ENCODE results near the gene UNC80.
"Not testable (repeated sequence)": the region's sequence is repeated elsewhere in the genome, so short reads cannot be mapped to it uniquely, and the experiment has no call there.

The UNC80 gene, protein sequence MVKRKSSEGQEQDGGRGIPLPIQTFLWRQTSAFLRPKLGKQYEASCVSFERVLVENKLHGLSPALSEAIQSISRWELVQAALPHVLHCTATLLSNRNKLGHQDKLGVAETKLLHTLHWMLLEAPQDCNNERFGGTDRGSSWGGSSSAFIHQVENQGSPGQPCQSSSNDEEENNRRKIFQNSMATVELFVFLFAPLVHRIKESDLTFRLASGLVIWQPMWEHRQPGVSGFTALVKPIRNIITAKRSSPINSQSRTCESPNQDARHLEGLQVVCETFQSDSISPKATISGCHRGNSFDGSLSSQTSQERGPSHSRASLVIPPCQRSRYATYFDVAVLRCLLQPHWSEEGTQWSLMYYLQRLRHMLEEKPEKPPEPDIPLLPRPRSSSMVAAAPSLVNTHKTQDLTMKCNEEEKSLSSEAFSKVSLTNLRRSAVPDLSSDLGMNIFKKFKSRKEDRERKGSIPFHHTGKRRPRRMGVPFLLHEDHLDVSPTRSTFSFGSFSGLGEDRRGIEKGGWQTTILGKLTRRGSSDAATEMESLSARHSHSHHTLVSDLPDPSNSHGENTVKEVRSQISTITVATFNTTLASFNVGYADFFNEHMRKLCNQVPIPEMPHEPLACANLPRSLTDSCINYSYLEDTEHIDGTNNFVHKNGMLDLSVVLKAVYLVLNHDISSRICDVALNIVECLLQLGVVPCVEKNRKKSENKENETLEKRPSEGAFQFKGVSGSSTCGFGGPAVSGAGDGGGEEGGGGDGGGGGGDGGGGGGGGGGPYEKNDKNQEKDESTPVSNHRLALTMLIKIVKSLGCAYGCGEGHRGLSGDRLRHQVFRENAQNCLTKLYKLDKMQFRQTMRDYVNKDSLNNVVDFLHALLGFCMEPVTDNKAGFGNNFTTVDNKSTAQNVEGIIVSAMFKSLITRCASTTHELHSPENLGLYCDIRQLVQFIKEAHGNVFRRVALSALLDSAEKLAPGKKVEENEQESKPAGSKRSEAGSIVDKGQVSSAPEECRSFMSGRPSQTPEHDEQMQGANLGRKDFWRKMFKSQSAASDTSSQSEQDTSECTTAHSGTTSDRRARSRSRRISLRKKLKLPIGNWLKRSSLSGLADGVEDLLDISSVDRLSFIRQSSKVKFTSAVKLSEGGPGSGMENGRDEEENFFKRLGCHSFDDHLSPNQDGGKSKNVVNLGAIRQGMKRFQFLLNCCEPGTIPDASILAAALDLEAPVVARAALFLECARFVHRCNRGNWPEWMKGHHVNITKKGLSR (N-terminal part only)

DNA sequence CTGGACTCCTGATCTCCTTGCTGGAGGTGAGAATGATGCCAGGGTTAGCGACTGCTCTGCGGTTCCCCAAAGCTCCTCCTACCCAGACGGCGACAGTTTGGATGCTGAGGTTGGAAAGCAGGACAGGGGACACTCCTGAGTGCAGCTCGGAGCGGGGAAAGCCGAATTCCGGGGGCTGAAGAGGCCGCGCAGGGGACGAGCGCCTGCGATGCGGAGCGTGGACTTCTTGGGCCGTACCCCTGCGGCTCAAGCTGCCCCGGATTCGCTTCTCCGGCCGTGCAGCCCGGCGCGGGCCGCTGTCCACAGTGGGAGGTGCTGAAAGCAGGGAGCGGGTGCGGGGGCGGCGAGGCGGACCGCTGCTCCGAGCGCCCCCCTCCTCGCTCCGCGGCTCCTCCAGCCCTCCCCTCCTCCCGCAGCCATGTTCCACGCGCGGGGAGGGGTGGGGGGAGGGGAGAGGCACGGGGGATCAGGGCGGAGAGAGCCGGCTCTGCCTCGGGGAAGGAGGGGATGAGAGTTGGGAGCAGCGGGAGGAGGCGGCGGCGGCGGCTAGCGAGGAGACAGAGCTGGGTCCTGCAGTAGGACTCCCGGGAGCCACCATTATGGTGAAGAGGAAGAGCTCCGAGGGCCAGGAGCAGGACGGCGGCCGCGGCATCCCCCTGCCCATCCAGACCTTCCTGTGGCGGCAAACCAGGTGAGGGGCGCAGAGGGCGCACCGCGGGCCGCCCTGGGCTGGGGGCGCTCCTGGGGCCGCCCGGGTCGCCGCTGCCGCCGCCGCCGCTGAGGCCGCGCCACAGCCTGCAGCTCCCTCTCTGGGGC lies at the start of gene UNC80:
TSS of gene UNC80 (plus strand) at position 359 of the 816 bp plus-strand sequence. CDS start at position 600, 241 bp downstream.
- no peak for DNase-seq

DNA sequence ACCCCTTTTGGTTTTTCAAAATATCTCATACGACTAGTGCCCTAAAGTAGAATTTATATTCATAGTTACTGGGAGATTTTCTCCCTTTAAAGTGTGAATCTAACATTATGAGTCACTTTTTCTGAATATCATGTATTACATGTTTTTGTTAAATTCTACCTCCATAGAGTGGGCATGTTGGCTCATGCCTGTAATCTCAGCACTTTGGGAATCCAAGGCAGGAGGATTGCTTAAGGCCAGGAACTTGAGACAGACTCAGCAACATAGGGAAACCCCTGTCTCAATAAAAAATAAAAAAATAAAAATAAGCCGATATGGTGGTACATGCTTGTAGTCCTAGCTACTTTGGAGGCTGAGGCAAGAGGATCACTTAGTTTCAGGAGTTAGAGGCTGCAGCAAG lies 45.3 kb upstream of the UNC80 start:
- no peak for DNase-seq

DNA sequence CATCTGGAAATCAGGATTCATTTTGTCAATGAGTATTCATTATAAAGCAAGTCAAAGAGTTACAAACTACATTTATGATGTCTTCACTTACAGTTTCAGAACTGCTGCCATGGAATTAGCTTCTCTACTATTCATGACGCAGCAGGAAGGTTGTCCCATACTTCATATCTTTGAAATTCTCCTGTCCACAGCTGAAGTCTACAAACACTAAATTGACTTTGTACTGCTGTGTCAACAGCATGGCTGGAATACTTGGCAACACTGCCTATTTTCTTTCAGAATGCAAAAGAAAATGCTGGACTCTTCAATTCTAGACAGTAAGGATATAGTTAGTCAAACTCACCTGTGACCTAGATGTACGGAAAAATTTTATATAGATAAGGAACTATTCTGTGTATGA lies 44.6 kb upstream of the UNC80 start:
- no peak for DNase-seq

DNA sequence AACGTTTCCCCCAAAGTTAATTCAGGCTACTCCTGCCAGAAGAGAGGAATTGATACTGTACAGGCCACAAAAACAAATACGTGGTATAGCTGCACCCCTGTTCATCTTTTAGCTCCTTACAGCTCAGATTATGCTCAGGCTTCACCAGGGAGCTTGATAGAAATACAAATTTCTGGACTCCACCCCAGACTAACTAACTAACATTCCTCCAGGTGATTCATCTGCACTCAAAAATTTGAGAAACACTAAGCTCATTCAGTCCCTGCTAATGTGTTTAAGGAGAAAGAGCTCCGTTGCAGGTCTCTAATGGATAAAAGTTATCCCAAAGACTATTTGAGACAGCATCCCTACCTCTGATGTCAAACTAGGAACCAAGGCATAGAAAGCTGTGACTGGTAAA lies 36.8 kb upstream of the UNC80 start:
- DNase-seq: no peak

DNA sequence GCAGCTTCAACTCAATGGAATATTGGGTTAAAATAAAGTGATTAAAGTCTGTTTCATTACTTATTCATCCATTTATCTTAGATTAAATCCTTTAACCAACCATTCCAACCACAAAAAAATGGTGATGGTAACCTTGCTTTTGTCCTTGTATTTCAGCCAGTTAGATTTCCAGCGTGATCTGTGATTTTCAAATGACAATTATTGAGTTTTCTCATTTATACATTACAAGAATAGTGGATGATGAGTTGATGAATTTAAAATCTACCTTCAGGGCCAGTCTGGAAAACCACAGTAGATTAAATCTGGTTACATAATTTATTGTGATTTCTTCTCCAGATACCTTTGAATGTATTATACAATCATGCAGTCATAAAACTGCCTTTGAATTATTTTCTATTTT lies 29.7 kb upstream of the UNC80 start:
- DNase-seq: no peak

DNA sequence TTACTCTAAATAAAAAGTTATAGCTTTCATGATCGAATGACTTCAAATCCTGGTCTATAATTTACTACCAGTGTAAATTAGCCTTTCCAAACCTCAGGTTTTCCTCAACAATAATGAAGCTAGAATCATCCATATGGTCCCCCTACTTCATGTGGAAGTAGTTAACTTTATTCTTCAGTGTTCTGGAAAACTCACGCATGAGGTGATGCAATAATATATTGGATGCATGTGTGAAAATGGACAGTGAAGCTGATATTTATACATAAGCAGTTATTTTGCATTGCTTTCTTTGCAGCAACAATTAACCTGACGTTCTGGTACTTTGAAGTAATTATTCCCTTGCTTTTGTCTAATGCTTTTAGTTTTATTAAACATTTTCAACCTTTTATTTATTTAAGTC lies 18.6 kb upstream of the UNC80 start:
- DNase-seq: no peak

DNA sequence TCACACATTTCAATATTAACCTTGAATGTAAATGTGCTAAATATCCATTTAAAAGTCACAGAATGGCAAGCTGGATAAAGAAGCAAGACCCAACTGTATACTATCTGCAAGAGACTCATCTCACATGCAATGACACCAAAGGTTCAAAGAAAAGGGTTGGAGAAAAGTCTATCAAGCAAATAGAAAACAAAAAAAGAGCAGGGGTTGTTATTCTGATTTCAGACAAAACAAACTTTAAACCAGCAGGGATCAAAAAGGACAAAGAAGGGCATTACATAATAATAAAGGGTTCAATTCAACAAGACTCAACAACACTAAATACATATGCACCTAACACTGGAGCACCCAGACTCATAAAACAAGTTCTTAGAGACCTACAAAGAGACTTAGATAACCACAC lies 14.5 kb upstream of the UNC80 start:
- DNase-seq: no peak

DNA sequence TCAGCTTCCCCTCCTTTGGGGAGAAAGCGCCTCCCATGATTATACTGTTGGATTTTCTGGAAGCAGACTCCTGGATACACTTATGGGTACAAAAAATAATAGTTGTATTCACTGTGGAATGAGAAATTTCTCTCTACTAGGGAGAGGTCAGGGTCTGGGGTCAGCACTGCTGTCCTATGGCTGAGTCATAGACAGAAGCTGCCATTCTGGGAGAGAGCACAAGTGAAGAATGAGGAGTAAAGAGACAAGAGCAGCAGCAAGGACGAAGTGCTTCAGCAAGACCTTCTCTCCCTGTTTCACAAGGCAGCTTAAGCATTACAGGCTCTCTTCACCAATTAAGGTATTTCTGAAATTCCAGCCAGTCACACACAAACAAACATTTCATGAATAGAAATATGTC lies 10.1 kb upstream of the UNC80 start:
- no peak for DNase-seq

DNA sequence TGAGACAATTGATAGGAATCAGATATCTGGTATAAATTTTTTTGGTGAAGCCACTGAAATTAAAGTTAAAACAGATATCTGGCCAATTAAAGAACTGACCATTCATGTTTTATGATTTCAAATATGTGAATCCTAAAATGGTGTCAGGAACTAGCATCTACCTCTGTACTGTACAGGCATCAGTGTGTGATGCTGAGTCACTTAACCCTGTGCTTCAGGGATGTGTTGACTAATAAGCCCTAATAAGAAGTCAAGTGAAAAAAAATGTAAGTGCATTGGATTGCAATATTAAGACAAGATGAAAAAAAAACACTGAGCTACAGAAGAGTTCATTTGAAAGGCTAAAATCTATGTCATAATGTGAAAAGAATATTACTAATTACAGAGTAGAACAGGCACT lies 9.1 kb upstream of the UNC80 start:
- no peak for DNase-seq

DNA sequence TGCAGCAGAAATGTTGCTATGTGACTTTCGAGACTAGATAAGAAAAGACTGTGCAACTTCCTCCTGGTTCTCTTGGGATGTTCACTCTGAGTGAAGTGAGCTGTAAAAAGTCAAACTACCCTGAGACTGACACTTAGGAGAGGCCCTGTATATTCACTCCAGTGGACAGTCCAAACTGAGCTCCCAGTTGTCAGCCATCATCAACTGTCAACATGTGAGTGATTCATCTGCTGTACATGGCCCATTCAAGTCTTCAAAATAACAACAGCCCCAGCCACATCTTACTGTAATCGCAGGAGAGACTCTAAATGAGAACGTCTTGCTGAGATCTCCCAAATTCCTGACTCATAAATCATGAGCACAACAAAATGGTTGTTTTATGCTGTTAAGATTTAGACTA lies 8.5 kb upstream of the UNC80 start:
- DNase-seq: no peak

DNA sequence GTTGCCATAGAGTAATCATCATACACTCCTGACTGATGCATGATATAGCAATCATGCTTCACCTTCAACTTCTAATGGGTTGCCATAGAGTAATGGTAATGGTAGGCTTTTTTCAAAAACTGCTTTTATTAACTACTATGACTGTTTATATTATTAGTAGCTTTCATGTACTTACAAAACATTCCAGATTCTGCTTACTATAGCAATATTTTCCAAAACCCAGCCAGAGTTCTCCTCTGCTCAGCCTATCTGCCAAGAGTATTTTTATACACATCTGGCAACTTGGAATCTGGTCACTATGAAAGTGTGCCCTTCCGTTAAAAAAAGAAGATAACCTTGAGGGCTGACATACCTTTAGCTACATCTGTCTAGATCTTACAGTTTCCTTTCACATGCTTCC lies 5.0 kb upstream of the UNC80 start:
- DNase-seq: no peak

DNA sequence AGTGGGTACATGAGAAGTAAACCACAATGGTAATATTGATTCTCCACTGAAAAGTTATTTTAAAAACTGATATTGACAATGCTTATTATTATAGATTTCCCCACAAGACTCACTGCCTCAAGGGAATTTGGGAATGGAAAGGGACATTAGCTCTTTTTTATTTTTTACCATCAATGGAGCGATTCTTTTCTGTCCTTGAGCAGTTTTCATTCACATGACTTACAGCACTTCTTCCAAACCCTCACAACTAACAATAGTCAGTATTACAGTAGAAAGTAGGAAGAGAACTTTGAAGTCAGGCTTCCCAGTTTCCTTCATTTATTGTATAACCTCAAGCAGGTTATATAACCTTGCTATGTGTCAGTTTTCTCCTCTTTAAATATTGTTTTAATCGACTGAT lies 4.3 kb upstream of the UNC80 start:
- DNase-seq: no peak

DNA sequence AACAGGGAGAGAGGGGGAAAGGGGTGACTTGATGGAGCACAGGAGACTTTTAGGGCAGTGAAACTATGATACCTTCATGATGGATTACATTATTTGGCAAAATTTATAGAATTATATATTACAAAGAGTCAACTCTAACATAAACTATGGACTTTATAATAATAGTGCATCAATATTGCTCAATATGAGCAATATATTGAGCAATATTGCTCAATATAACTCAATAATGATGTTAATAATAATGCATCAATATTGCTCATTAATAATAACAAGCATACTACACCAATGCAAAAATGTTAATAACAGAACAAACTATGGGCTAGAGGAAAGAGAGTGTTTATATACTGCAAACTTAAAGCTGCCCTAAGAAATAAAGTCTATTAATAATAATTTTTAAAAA lies 3.1 kb upstream of the UNC80 start:
- DNase-seq: no peak

DNA sequence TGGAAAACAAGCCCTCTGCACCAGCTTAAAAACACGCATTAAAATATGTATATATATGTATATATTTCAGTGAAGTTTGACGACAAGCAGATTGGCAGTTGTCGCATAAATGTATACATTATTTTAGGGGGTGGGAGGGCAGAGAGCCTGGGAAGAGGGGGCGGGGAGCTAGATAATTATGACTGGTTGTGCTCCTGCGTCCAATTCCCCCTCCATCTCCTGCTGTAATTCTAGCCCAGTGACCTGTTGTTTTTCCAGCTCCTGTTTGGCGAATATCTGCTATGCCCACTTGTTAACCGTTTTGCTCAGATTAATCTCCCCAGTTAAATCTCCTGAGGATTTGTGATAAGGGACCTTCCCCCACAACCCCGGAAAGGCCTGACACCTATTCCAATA lies 656 bp downstream of the UNC80 start:
- no peak for DNase-seq

DNA sequence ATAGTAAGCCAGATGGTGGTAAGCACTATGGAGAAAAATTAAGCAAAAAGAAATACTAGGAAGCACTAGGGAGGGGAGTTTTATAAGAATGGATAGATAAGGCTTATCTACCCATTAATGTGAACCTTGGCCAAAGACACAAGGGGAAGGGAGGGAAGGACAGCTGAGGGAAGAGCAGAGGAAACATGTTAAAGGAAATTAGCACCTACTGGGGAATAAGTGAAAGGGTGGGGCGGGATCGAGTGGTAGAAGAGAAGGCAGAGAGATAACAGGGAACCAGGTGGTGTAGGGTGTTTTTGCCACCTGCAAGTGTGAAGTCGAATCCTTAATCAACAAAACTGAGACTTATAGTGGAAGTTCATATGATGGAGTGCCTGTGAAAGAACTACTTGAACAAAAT lies 1.7 kb downstream of the UNC80 start:
- DNase-seq: no peak

DNA sequence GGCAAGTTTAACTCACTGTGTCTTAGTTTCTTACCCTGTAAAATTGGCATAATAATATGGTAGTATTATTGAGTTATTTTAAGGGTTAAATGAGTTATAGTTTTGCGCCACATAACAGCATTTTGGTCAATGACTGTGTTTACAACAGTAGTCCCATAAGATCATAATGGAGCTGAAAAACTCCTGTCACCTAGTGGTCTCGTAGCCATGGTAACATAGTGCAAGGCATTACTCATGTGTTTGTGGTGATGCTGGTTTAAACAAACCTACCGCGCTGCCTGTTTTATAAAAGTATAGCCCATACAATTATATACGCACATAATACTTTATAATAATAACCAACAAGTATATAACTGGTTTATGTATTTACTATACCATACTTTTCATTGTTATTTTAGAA lies 15.8 kb downstream of the UNC80 start:
- no peak for DNase-seq

DNA sequence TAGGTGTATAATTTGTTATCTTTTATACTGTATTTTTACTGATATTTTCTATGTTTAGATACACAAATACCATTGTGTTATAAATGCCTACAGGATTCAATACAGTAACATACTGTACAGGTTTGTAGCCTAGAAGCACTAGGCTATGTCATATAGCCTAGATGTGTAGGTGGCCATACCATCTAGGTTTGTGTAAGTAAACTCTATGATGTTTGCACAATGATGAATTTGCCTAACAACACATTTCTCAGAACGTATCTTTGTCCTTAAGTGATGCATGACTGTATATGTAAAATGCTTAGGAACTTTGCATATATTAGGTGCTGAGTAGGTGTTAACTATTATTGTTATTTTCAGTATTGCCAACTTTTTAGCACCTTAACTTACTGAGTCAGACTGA lies 17.3 kb downstream of the UNC80 start:
- DNase-seq: no peak

DNA sequence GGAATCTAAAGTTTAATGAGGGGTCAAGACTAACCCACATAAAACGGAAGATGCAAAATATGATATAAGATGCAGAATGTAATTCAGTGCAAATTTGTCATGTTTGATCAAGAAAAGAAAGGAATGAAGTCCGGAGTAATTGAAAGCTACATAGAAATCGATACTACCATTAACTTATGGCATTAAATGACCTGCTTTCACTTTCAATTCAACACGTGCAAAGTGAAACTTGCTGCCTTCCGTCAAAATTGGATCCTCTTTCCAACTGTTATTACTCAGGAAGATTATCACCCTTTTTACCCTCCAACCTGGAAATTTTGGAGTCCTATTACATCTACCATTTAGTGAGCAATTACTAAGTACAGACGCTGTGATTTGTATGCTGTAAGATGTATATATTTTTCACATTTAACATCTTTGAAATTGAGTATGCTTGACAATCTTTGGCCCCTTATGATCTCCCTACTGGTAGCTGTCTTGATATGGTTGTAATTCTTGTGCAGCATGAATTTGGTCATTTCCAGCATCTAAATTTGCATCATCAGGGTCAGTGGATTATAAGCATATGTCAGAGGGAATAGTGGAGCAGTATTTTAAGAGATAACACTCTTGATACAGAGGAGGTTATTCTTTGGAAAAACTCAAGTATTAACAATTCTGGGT lies 18.6 kb downstream of the UNC80 start:
- peak; percentile 31 to 39 for DNase-seq

DNA sequence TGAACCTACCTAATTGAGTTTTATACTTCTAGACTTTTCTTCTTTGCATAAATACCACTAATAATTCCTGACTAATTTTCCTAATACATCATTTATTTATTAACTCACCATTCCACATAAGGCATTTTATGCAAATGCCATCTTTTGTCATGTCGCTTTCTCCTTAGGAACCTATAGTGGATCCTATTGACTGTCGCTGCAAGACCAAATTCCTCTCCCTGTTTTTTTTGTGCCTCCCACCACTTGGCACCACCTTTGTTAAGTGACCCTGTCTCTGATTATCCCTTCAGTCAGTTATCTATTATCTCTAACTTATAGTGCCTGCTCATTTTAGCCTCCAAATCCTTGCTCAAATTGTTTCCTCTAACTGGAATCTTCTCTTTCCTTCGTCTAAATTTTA lies 19.5 kb downstream of the UNC80 start:
- DNase-seq: no peak

DNA sequence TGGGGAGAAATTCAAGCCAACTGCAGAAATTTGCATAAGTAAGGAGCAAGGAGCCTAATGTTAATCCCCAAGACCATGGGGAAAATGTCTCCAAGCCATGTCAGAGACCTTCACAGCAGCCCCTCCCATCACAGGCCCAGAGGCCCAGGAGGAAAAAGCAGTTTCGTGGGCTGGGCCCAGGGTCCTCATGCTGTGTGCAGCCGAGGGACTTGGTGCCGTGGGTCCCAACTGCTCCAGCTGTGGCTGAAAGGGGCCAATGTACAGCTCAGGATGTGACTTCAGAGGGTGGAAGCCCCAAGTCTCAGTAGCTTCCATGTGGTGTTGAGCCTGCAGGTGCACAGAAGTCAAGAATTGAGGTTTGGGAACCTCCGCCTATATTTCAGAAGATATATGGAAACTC lies 23.8 kb downstream of the UNC80 start:
- not testable (repeated sequence) for DNase-seq

DNA sequence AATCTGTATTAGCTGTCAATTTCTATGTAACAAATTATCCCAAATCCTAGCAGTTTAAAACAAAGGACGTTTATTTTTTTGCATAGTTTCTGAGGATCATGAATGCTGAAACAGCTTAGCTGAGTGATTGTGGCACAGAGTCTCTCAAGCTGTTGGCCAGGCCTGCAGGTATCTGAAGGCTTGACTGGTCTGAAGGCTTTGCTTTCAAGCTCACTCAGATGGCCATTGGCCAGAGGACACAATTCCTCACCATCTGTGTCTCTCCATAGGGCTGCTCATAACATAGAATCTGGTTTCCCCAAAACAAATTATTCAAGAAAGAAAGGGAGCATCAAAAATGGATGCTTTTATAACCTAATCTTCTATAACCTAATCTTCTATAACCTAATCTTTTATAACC lies 33.7 kb downstream of the UNC80 start:
- DNase-seq: no peak

DNA sequence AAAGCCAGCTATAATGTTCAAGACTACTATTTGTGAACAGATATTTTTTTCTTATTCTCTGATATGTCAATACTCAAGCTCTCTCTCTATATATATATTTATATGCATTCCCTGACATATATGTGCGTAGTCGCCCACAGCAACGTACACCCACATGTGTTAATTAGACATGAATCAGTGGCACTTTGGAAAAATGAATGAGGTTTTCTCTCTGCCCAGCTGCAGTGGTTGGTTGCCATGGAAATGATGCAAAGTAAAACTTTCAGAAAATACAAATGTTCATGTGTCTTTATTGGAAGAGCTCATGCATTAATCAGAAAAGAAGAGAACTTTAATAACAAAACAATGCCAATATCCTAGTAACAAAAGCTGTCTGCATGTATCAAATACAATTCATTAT lies 34.7 kb downstream of the UNC80 start:
- no peak for DNase-seq
